GM23338 (cell line): ENCODE results near the gene ATP6V1F. TPM values are rescaled to one million over a fixed set of nuclear protein-coding genes. Genes with fewer than 3 reads are reported as not detected.

ENCODE experiments used
- ATAC-seq: fragments of 200-7000 bp; cut with Tn5 transposase; 3 replicates; pipeline ENCODE4 v1.9.1; 2020
- DNase-seq: peaks from one replicate; pipeline ENCODE4 v3.0.0-alpha.2; 2015; ENCODE audit warnings: low spot score
- H2AFZ ChIP-seq: fragments of 200-600 bp; sonication (generic); 2 replicates; pipeline ENCODE4 v1.8.0; 2016; ENCODE audit warnings: antibody characterized with exemption, mild to moderate bottlenecking, moderate library complexity
- H3F3A ChIP-seq: fragments of 200-600 bp; sonication (generic); replicated peaks from 2 replicates; pipeline ENCODE4 v1.8.0; 2017; ENCODE audit warnings: antibody characterized with exemption, mixed run types, low read depth
- H3K27ac ChIP-seq: fragments of 200-600 bp; sonication (generic); 2 replicates; pipeline ENCODE4 v1.6.1; 2016; ENCODE audit warnings: low read depth
- H3K27me3 ChIP-seq: fragments of 200-600 bp; sonication (generic); 2 replicates; pipeline ENCODE4 v1.8.0; 2016; ENCODE audit warnings: mild to moderate bottlenecking, mixed run types, moderate library complexity; ENCODE audit not compliant: insufficient read depth
- H3K36me3 ChIP-seq: fragments of 200-600 bp; sonication (generic); 2 replicates; pipeline ENCODE4 v1.8.0; 2016; ENCODE audit warnings: mild to moderate bottlenecking; ENCODE audit not compliant: insufficient read depth
- H3K4me1 ChIP-seq: fragments of 200-600 bp; sonication (generic); 2 replicates; pipeline ENCODE4 v1.8.0; 2016; ENCODE audit warnings: mild to moderate bottlenecking, moderate library complexity; ENCODE audit not compliant: insufficient read depth
- H3K4me2 ChIP-seq: fragments of 200-600 bp; sonication (generic); 2 replicates; pipeline ENCODE4 v1.7.1; 2017; ENCODE audit warnings: mixed run types
- H3K4me3 ChIP-seq: fragments of 200-600 bp; sonication (generic); 2 replicates; pipeline ENCODE4 v1.6.1; 2016; ENCODE audit warnings: mixed run types
- H3K79me2 ChIP-seq: fragments of 200-600 bp; sonication (generic); replicated peaks from 2 replicates; pipeline ENCODE4 v1.8.0; 2017; ENCODE audit warnings: mild to moderate bottlenecking; ENCODE audit not compliant: insufficient read depth
- H3K9me2 ChIP-seq: fragments of 200-600 bp; sonication (generic); 2 replicates; pipeline ENCODE4 v1.8.0; 2017; ENCODE audit not compliant: insufficient read depth
- H4K20me1 ChIP-seq: fragments of 200-600 bp; sonication (generic); replicated peaks from 2 replicates; pipeline ENCODE4 v1.8.0; 2017; ENCODE audit warnings: mild to moderate bottlenecking; ENCODE audit not compliant: insufficient read depth
- H3K27ac Mint-ChIP-seq: 2 replicates; pipeline ENCODE4 v1.8.0; 2020; ENCODE audit warnings: inconsistent platforms, mild to moderate bottlenecking, moderate library complexity, mixed read lengths
- H3K27me3 Mint-ChIP-seq: 3 replicates; pipeline ENCODE4 v1.8.0; 2022; ENCODE audit warnings: low read depth, mild to moderate bottlenecking, moderate library complexity, mixed read lengths, inconsistent platforms; ENCODE audit not compliant: insufficient read depth, poor library complexity
- H3K36me3 Mint-ChIP-seq: 3 replicates; pipeline ENCODE4 v1.8.0; 2021; ENCODE audit warnings: low read depth, mild to moderate bottlenecking, inconsistent platforms, moderate library complexity, mixed read lengths
- H3K4me1 Mint-ChIP-seq: 3 replicates; pipeline ENCODE4 v1.8.0; 2020; ENCODE audit warnings: mild to moderate bottlenecking, inconsistent platforms, mixed read lengths
- H3K4me3 Mint-ChIP-seq: 3 replicates; pipeline ENCODE4 v1.8.0; 2021; ENCODE audit warnings: moderate library complexity, mild to moderate bottlenecking, inconsistent platforms, mixed read lengths
- H3K9me3 Mint-ChIP-seq: 3 replicates; pipeline ENCODE4 v1.8.0; 2020; ENCODE audit warnings: moderate library complexity, mild to moderate bottlenecking, inconsistent platforms, mixed read lengths
- CREB1 ChIP-seq: fragments of 250-450 bp; sonication (Bioruptor Pico); IDR thresholded peaks from 2 replicates; pipeline ENCODE4 v1.5.0; 2020; ENCODE audit warnings: low read depth, mild to moderate bottlenecking, moderate library complexity
- EZH2 ChIP-seq: fragments of 200-600 bp; sonication (generic); IDR thresholded peaks from one replicate; pipeline ENCODE4 v1.8.0; 2017; ENCODE audit warnings: antibody characterized with exemption, mild to moderate bottlenecking, low read depth; ENCODE audit not compliant: unreplicated experiment
- EZH2phosphoT487 ChIP-seq: fragments of 200-600 bp; sonication (generic); IDR thresholded peaks from one replicate; pipeline ENCODE4 v1.8.1; 2018; ENCODE audit warnings: antibody characterized with exemption; ENCODE audit not compliant: unreplicated experiment
- JUNB ChIP-seq: IDR thresholded peaks from one replicate; pipeline ENCODE4 v1.6.1; 2016; ENCODE audit warnings: antibody characterized with exemption; ENCODE audit not compliant: unreplicated experiment
- NANOG ChIP-seq: IDR thresholded peaks from 2 replicates; pipeline ENCODE4 v1.6.1; 2016; ENCODE audit warnings: antibody characterized with exemption, borderline replicate concordance
- POLR2AphosphoS5 ChIP-seq: IDR thresholded peaks from 2 replicates; pipeline ENCODE4 v1.6.1; 2016; ENCODE audit warnings: antibody characterized with exemption, low read depth
- STAT1 ChIP-seq: IDR thresholded peaks from one replicate; pipeline ENCODE4 v1.6.1; 2016; ENCODE audit warnings: antibody characterized with exemption; ENCODE audit not compliant: unreplicated experiment
- ZNF114 ChIP-seq: fragments of 250-450 bp; sonication (Bioruptor Pico); IDR thresholded peaks from 2 replicates; pipeline ENCODE4 v1.5.0; 2020; ENCODE audit warnings: mild to moderate bottlenecking, moderate library complexity
- ZNF331 ChIP-seq: fragments of 250-450 bp; sonication (Bioruptor Pico); IDR thresholded peaks from 2 replicates; pipeline ENCODE4 v1.5.0; 2020; ENCODE audit warnings: low read depth, mild to moderate bottlenecking, moderate library complexity
- polyA plus RNA-seq: library from polyadenylated mRNA; unstranded; fragments of >200 nt; fragmentation: Nextera tagmentation; extraction: Ambion mirVana; gene quantifications from 2 replicates; pipeline ENCODE4 v1.2.1, GENCODE V29; 2016
- total RNA-seq: library from RNA; depleted of rRNA; stranded (reverse); fragments of >200 nt; shearing (Covaris generic); gene quantifications from 2 replicates; pipeline ENCODE4 v1.2.3, GENCODE V29; 2014
- TF ChIP-seq, protein P1 (sequence below): IDR thresholded peaks from one replicate; pipeline ENCODE4 v1.6.1; 2018; ENCODE audit warnings: antibody characterized with exemption; ENCODE audit not compliant: unreplicated experiment
- TF ChIP-seq, protein P2 (sequence below): fragments of 250-450 bp; sonication (Bioruptor Pico); IDR thresholded peaks from 2 replicates; pipeline ENCODE4 v1.5.0; 2020; ENCODE audit warnings: mild to moderate bottlenecking, moderate library complexity
- TF ChIP-seq, protein P3 (sequence below), 2 experiments: fragments of 200-600 bp in 1 of 2; sonication (generic) in 1 of 2; conservative IDR thresholded peaks; 2 replicates each; pipeline versions ENCODE4 v1.5.1 to v1.6.1; 2016 to 2017; ENCODE audit warnings: antibody characterized with exemption in 2 of 2, low read depth in 2 of 2, mild to moderate bottlenecking in 2 of 2, moderate library complexity in 1 of 2
- TF ChIP-seq, protein P4 (sequence below): IDR thresholded peaks from 2 replicates; pipeline ENCODE4 v1.6.1; 2016; ENCODE audit warnings: antibody characterized with exemption

Gene ATP6V1F
- total and polyA plus RNA-seq, 2 experiments from 2014 or later, result 66.5 to 271 TPM

DNA sequence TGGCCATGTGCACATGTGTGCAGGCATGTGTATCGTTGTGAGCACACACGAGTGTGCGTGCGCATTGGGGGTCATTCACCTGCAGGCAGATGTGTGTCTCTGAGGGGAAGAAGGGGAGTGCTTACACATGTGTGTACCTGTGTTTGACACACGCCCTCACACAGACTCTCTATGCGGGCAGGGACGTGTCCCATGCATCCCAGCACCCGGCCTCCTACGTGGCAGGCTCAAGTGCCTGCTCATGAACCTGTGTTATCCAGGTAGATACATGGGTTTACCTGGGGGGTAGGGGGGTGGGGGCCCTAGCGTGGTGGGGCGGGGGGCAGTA lies 29.2 kb downstream of the ATP6V1F start:
- H3K27ac ChIP-seq, result no peak overlapping the region
- TF ChIP-seq ZNF114, result no peak
- TF ChIP-seq, protein P1, sequence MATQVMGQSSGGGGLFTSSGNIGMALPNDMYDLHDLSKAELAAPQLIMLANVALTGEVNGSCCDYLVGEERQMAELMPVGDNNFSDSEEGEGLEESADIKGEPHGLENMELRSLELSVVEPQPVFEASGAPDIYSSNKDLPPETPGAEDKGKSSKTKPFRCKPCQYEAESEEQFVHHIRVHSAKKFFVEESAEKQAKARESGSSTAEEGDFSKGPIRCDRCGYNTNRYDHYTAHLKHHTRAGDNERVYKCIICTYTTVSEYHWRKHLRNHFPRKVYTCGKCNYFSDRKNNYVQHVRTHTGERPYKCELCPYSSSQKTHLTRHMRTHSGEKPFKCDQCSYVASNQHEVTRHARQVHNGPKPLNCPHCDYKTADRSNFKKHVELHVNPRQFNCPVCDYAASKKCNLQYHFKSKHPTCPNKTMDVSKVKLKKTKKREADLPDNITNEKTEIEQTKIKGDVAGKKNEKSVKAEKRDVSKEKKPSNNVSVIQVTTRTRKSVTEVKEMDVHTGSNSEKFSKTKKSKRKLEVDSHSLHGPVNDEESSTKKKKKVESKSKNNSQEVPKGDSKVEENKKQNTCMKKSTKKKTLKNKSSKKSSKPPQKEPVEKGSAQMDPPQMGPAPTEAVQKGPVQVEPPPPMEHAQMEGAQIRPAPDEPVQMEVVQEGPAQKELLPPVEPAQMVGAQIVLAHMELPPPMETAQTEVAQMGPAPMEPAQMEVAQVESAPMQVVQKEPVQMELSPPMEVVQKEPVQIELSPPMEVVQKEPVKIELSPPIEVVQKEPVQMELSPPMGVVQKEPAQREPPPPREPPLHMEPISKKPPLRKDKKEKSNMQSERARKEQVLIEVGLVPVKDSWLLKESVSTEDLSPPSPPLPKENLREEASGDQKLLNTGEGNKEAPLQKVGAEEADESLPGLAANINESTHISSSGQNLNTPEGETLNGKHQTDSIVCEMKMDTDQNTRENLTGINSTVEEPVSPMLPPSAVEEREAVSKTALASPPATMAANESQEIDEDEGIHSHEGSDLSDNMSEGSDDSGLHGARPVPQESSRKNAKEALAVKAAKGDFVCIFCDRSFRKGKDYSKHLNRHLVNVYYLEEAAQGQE, result no peak
- no peak for TF ChIP-seq ZNF331
- no peak for TF ChIP-seq CREB1
- no peak for TF ChIP-seq EZH2
- TF ChIP-seq, protein P2, sequence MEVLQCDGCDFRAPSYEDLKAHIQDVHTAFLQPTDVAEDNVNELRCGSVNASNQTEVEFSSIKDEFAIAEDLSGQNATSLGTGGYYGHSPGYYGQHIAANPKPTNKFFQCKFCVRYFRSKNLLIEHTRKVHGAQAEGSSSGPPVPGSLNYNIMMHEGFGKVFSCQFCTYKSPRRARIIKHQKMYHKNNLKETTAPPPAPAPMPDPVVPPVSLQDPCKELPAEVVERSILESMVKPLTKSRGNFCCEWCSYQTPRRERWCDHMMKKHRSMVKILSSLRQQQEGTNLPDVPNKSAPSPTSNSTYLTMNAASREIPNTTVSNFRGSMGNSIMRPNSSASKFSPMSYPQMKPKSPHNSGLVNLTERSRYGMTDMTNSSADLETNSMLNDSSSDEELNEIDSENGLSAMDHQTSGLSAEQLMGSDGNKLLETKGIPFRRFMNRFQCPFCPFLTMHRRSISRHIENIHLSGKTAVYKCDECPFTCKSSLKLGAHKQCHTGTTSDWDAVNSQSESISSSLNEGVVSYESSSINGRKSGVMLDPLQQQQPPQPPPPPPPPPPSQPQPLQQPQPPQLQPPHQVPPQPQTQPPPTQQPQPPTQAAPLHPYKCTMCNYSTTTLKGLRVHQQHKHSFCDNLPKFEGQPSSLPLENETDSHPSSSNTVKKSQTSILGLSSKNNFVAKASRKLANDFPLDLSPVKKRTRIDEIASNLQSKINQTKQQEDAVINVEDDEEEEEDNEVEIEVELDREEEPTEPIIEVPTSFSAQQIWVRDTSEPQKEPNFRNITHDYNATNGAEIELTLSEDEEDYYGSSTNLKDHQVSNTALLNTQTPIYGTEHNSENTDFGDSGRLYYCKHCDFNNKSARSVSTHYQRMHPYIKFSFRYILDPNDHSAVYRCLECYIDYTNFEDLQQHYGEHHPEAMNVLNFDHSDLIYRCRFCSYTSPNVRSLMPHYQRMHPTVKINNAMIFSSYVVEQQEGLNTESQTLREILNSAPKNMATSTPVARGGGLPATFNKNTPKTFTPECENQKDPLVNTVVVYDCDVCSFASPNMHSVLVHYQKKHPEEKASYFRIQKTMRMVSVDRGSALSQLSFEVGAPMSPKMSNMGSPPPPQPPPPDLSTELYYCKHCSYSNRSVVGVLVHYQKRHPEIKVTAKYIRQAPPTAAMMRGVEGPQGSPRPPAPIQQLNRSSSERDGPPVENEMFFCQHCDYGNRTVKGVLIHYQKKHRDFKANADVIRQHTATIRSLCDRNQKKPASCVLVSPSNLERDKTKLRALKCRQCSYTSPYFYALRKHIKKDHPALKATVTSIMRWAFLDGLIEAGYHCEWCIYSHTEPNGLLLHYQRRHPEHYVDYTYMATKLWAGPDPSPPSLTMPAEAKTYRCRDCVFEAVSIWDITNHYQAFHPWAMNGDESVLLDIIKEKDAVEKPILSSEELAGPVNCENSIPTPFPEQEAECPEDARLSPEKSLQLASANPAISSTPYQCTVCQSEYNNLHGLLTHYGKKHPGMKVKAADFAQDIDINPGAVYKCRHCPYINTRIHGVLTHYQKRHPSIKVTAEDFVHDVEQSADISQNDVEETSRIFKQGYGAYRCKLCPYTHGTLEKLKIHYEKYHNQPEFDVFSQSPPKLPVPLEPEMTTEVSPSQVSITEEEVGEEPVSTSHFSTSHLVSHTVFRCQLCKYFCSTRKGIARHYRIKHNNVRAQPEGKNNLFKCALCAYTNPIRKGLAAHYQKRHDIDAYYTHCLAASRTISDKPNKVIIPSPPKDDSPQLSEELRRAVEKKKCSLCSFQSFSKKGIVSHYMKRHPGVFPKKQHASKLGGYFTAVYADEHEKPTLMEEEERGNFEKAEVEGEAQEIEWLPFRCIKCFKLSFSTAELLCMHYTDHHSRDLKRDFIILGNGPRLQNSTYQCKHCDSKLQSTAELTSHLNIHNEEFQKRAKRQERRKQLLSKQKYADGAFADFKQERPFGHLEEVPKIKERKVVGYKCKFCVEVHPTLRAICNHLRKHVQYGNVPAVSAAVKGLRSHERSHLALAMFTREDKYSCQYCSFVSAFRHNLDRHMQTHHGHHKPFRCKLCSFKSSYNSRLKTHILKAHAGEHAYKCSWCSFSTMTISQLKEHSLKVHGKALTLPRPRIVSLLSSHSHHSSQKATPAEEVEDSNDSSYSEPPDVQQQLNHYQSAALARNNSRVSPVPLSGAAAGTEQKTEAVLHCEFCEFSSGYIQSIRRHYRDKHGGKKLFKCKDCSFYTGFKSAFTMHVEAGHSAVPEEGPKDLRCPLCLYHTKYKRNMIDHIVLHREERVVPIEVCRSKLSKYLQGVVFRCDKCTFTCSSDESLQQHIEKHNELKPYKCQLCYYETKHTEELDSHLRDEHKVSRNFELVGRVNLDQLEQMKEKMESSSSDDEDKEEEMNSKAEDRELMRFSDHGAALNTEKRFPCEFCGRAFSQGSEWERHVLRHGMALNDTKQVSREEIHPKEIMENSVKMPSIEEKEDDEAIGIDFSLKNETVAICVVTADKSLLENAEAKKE, result no peak
- no peak for TF ChIP-seq NANOG
- TF ChIP-seq, protein P3, sequence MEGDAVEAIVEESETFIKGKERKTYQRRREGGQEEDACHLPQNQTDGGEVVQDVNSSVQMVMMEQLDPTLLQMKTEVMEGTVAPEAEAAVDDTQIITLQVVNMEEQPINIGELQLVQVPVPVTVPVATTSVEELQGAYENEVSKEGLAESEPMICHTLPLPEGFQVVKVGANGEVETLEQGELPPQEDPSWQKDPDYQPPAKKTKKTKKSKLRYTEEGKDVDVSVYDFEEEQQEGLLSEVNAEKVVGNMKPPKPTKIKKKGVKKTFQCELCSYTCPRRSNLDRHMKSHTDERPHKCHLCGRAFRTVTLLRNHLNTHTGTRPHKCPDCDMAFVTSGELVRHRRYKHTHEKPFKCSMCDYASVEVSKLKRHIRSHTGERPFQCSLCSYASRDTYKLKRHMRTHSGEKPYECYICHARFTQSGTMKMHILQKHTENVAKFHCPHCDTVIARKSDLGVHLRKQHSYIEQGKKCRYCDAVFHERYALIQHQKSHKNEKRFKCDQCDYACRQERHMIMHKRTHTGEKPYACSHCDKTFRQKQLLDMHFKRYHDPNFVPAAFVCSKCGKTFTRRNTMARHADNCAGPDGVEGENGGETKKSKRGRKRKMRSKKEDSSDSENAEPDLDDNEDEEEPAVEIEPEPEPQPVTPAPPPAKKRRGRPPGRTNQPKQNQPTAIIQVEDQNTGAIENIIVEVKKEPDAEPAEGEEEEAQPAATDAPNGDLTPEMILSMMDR (conservative IDR thresholded peaks at IDR 0.05; ENCODE audit: low read depth in 2 of 2), result no peak
- TF ChIP-seq EZH2phosphoT487, result no peak
- no peak for TF ChIP-seq POLR2AphosphoS5
- no peak for TF ChIP-seq STAT1
- TF ChIP-seq JUNB, result no peak
- TF ChIP-seq, protein P4, sequence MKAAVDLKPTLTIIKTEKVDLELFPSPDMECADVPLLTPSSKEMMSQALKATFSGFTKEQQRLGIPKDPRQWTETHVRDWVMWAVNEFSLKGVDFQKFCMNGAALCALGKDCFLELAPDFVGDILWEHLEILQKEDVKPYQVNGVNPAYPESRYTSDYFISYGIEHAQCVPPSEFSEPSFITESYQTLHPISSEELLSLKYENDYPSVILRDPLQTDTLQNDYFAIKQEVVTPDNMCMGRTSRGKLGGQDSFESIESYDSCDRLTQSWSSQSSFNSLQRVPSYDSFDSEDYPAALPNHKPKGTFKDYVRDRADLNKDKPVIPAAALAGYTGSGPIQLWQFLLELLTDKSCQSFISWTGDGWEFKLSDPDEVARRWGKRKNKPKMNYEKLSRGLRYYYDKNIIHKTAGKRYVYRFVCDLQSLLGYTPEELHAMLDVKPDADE, result no peak
- Mint-ChIP-seq H3K4me3 (peak overlapping the region; percentile 47), H3K36me3 (no peaks in the 10 kb centered on the region), H3K27ac (no peak overlapping the region), H3K4me1 (no peaks in the 10 kb centered on the region; the same call in 2 of the 3 replicates), H3K27me3 (peaks cover 9% of the 10 kb centered on the region), H3K9me3 (no peaks in the 10 kb centered on the region; the same call in 2 of the 3 replicates)
- H3K79me2 ChIP-seq, result no peaks in the 10 kb centered on the region
- no peaks in the 10 kb centered on the region for H3K36me3 ChIP-seq
- H4K20me1 ChIP-seq, result no peaks in the 10 kb centered on the region
- H3K27me3 ChIP-seq, result peaks cover 10% of the 10 kb centered on the region; the same call in 1 of the 2 replicates
- H2AFZ ChIP-seq, result no peak overlapping the region; the same call in 1 of the 2 replicates
- no peak for ATAC-seq
- 0 out of 2 replicates have a peak overlapping the region, but pooled peaks have one; percentile 78 for H3K4me2 ChIP-seq
- peaks cover 12% of the 10 kb centered on the region; the same call in 1 of the 2 replicates for H3K4me1 ChIP-seq
- H3F3A ChIP-seq, result 0 out of 2 replicates have a peak, but pooled peaks cover 7% of the 10 kb centered on the region
- DNase-seq, result no peak
- H3K4me3 ChIP-seq, result no peak overlapping the region
- H3K9me2 ChIP-seq, result no peaks in the 10 kb centered on the region
